ENCODE data around the gene RGS3.

GRCh38 chr9:113488490-113488889, 25.0 kb downstream of the RGS3 start:
- TF ChIP-seq CTCF (IDR thresholded peaks at IDR 0.05; ENCODE audit: insufficient read depth, low read depth, low read length) (no peak), EZH2 (IDR thresholded peaks at IDR 0.05; ENCODE audit: insufficient read depth, low read length) (no peak)

Data from astrocyte (in vitro differentiated cells and primary cell).